Progenitor cell of endocrine pancreas (in vitro differentiated cells): ENCODE data around the gene SGPL1. TPM values are rescaled to one million over a fixed set of nuclear protein-coding genes. Genes with fewer than 3 reads are reported as not detected.

Experiments used
- DNase-seq: peaks from one replicate; pipeline ENCODE4 v3.0.0; 2021; ENCODE audit warnings: low spot score; ENCODE audit not compliant: unreplicated experiment
- H3K27ac Mint-ChIP-seq: 2 replicates; pipeline ENCODE4 v1.8.0; 2021; ENCODE audit warnings: mild to moderate bottlenecking, moderate library complexity, mixed read lengths
- H3K27me3 Mint-ChIP-seq: 2 replicates; pipeline ENCODE4 v1.8.0; 2021; ENCODE audit warnings: mixed read lengths
- H3K36me3 Mint-ChIP-seq: 2 replicates; pipeline ENCODE4 v1.8.0; 2022; ENCODE audit warnings: mixed read lengths; ENCODE audit not compliant: insufficient read depth
- H3K4me1 Mint-ChIP-seq: 2 replicates; pipeline ENCODE4 v1.8.0; 2021; ENCODE audit warnings: low read depth, mixed read lengths
- H3K4me3 Mint-ChIP-seq: 2 replicates; pipeline ENCODE4 v1.8.0; 2021; ENCODE audit warnings: low read depth, mild to moderate bottlenecking, moderate library complexity, mixed read lengths
- H3K9me3 Mint-ChIP-seq: 2 replicates; pipeline ENCODE4 v1.8.0; 2021; ENCODE audit warnings: low read depth, mixed read lengths
- total RNA-seq: library from RNA; stranded (reverse); gene quantifications from 2 replicates; pipeline ENCODE4 v1.2.1, GENCODE V29; 2021
- TF ChIP-seq, protein P1 (sequence below): fragments of 200-600 bp; sonication (generic); IDR thresholded peaks from one replicate; pipeline ENCODE4 v1.5.0; 2021; ENCODE audit warnings: antibody characterized with exemption, mild to moderate bottlenecking; ENCODE audit not compliant: unreplicated experiment

The SGPL1 gene
- total RNA-seq, 1 donor from 2014 or later, result 82.1 TPM

DNA sequence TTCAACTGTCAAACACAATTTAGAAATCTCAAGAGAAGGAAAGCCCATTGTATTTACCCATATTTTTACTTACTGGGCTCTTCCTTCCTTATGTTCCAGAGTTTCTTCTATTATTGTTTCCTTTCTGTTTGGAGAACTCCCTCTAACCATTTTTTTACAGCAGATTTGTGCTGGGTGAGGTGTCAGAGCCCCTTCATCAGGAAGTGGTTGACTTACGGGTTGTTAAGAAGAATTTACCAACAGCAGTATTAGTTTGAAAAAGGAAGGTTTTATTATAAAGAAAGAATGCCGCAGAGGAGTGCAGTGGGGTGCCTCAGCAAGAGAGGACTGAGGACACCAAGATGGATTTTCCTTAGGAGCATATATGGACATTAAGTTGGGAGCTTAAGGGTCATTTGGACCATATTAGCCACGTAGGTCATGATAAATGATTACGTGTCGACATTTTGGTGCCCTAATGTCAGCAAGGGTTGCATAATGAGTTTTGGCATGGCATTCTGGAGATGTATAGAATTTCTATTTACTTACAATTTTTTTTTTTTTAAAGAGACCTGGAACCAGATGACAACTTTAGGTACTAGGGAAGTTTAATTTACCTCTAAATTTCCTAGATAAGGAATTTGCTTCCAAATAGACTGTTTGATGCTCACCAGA, 24.2 kb upstream of the SGPL1 start:
- H3K9me3 Mint-ChIP-seq, result peaks cover 6% of the 10 kb centered on the region
- H3K27ac Mint-ChIP-seq, result no peak overlapping the region
- no peaks in the 10 kb centered on the region for H3K36me3 Mint-ChIP-seq

DNA sequence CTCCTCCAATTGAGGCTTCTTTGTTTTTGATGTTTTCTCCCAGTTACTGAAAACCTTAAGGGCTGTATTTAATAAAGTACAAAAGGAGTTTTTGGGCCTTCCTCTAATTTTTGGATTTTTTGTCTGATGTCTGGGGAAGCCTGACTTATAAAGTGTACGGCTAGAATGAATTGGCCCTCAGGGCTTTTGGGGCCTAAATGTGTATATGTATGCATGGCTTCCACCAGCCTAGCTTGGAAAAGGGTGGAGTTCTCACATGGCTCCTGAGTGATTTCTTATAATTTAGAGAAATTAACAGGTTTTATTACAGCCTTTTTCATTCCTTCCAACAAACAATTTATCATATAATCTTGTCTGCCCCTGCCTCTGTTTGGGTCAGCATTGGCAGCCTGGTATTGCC, 20.1 kb upstream of the SGPL1 start:
- TF ChIP-seq, protein P1, sequence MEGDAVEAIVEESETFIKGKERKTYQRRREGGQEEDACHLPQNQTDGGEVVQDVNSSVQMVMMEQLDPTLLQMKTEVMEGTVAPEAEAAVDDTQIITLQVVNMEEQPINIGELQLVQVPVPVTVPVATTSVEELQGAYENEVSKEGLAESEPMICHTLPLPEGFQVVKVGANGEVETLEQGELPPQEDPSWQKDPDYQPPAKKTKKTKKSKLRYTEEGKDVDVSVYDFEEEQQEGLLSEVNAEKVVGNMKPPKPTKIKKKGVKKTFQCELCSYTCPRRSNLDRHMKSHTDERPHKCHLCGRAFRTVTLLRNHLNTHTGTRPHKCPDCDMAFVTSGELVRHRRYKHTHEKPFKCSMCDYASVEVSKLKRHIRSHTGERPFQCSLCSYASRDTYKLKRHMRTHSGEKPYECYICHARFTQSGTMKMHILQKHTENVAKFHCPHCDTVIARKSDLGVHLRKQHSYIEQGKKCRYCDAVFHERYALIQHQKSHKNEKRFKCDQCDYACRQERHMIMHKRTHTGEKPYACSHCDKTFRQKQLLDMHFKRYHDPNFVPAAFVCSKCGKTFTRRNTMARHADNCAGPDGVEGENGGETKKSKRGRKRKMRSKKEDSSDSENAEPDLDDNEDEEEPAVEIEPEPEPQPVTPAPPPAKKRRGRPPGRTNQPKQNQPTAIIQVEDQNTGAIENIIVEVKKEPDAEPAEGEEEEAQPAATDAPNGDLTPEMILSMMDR, result no peak
- H3K27ac Mint-ChIP-seq, result no peak overlapping the region
- peaks cover 7% of the 10 kb centered on the region for H3K9me3 Mint-ChIP-seq
- H3K4me3 Mint-ChIP-seq, result no peak overlapping the region
- H3K36me3 Mint-ChIP-seq, result peaks cover 5% of the 10 kb centered on the region
- peaks cover 12% of the 10 kb centered on the region for H3K27me3 Mint-ChIP-seq
- H3K4me1 Mint-ChIP-seq, result no peaks in the 10 kb centered on the region
- no peak for DNase-seq

More for the DNA sequence above, 24.2 kb upstream of the SGPL1 start:
- peaks cover under 1% of the 10 kb centered on the region for H3K27me3 Mint-ChIP-seq
- TF ChIP-seq, protein P1, result no peak
- H3K4me3 Mint-ChIP-seq, result no peak overlapping the region
- no peaks in the 10 kb centered on the region for H3K4me1 Mint-ChIP-seq
- no peak for DNase-seq

DNA sequence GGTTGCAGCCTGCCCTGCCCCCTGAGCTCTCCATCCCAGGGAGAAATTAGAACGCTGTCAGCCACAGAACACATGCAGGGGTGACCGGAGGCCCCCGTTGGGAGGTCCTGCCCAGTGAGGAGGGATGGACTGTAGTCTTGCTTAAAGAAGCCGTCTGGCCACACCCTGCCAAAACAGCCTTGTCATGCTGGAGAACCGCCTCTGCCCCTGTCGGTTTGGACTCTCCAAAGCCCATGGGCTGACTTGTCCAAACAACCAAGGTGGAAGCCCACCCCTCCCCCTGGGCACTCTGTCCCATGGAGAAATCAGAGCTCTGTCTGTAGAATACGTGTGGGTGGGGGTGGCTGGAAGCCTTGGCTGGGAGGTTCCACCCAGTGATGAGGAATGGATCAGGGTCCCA, 17.9 kb upstream of the SGPL1 start:
- Mint-ChIP-seq H3K27me3 (peaks cover 12% of the 10 kb centered on the region), H3K4me3 (no peak overlapping the region), H3K4me1 (no peaks in the 10 kb centered on the region), H3K36me3 (peaks cover 5% of the 10 kb centered on the region), H3K9me3 (peaks cover 7% of the 10 kb centered on the region), H3K27ac (no peak overlapping the region)
- TF ChIP-seq, protein P1, result no peak
- no peak for DNase-seq

DNA sequence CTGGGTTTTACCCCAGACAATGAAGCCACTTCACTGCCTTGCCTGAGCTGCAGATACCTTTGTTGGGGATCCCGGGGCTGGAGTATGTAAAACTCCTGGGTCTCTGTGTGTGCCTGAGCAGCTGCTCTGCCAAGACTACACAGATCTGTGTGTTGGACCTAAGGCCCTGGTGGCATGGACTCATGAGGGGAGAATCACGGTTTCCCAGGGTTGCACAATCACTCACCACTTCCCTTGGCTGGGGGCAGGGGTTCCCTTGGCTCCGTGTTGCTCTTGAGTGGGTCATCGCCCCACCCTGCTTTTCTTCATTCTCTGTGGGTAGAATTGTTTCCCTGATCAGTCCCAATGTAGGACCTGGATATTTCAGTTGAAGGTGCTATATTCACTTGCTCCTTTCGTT, 16.6 kb upstream of the SGPL1 start:
- no peak for DNase-seq
- Mint-ChIP-seq H3K9me3 (peaks cover 7% of the 10 kb centered on the region), H3K36me3 (peaks cover 5% of the 10 kb centered on the region), H3K27ac (no peak overlapping the region), H3K4me3 (no peak overlapping the region), H3K27me3 (peaks cover 12% of the 10 kb centered on the region), H3K4me1 (no peaks in the 10 kb centered on the region)
- TF ChIP-seq, protein P1, result no peak

DNA sequence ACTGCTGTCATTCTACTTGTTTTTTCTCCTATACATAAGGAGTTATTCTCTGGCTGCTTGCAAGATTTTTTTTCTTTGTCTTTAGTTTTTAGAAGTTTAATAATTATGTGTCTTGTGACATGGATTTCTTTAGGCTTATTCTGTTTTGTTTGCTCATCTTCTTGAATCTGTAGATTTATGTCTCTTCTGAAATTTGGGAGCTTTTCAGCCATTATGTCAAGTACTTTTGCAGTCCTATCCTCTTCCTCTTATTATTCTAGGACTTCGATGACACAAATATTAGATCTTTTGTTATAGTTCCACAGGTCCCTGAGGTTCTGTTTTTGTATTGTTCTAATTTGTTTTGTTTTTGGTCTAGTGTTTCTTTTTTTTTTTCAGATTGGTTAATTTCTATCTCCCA, 13.9 kb upstream of the SGPL1 start:
- Mint-ChIP-seq H3K4me1 (no peaks in the 10 kb centered on the region), H3K4me3 (no peak overlapping the region), H3K36me3 (peaks cover 2% of the 10 kb centered on the region), H3K27ac (no peak overlapping the region), H3K9me3 (peaks cover 2% of the 10 kb centered on the region), H3K27me3 (peaks cover 9% of the 10 kb centered on the region)
- DNase-seq, result no peak
- TF ChIP-seq, protein P1, result no peak
